PC-3 (cell line): ENCODE measurements around the gene FKBP2. TPM values are rescaled to one million over a fixed set of nuclear protein-coding genes. Genes with fewer than 3 reads are reported as not detected.

Experiments used
- ATAC-seq: fragments of 200-7000 bp; cut with Tn5 transposase; 2 replicates; pipeline ENCODE4 v1.9.1; 2020; ENCODE audit warnings: mild to moderate bottlenecking, moderate library complexity
- BruUV-seq: library from RNA; stranded (reverse); fragments of 400-500 nt; replicated peaks from 2 replicates; lab custom pipeline; 2021; lab: Mats Ljungman, UMichigan
- CTCF ChIA-PET: fragments of 300-600 bp; sonication (Branson Sonifier 250); formaldehyde crosslinking; loops from one replicate; lab custom pipeline; 2022; ENCODE audit warnings: antibody characterized with exemption; lab: Charles Lee
- POLR2A ChIA-PET: fragments of 300-600 bp; sonication (Branson Sonifier 250); formaldehyde crosslinking; loops from one replicate; lab custom pipeline; 2022; ENCODE audit warnings: antibody characterized with exemption; ENCODE audit not compliant: unreplicated experiment; lab: Charles Lee
- DNase-seq: peaks from one replicate; pipeline ENCODE4 v3.0.0-alpha.2; 2015
- H2AFZ ChIP-seq: fragments of 300-600 bp; sonication (generic); 2 replicates; pipeline ENCODE4 v1.6.0; 2016; ENCODE audit warnings: antibody characterized with exemption, low read length
- H3F3A ChIP-seq: fragments of 300-600 bp; sonication (generic); one replicate; pipeline ENCODE4 v1.6.0; 2017; ENCODE audit warnings: antibody characterized with exemption, low read length, control low read depth, mild to moderate bottlenecking; ENCODE audit not compliant: unreplicated experiment
- H3K27ac ChIP-seq: fragments of 300-600 bp; sonication (generic); 2 replicates; pipeline ENCODE4 v1.5.1; 2016; ENCODE audit warnings: mild to moderate bottlenecking, low read length
- H3K27me3 ChIP-seq: fragments of 300-600 bp; sonication (generic); 2 replicates; pipeline ENCODE4 v1.6.1; 2016; ENCODE audit warnings: low read length, mixed read lengths
- H3K36me3 ChIP-seq: fragments of 300-600 bp; sonication (generic); 2 replicates; pipeline ENCODE4 v1.6.1; 2016; ENCODE audit warnings: low read depth, mixed run types, low read length, mixed read lengths
- H3K4me1 ChIP-seq: fragments of 300-600 bp; sonication (generic); 2 replicates; pipeline ENCODE4 v1.5.1; 2016; ENCODE audit warnings: low read length; ENCODE audit not compliant: insufficient read depth
- H3K4me2 ChIP-seq: fragments of 300-600 bp; sonication (generic); 2 replicates; pipeline ENCODE4 v1.6.0; 2016; ENCODE audit warnings: low read length
- H3K4me3 ChIP-seq: fragments of 300-600 bp; sonication (generic); 2 replicates; pipeline ENCODE4 v1.5.1; 2016; ENCODE audit warnings: mild to moderate bottlenecking, low read length, mixed read lengths
- H3K79me2 ChIP-seq: fragments of 300-600 bp; sonication (generic); 2 replicates; pipeline ENCODE4 v1.6.1; 2017; ENCODE audit warnings: low read length, mixed read lengths
- H3K9ac ChIP-seq: fragments of 300-600 bp; sonication (generic); 2 replicates; pipeline ENCODE4 v1.6.0; 2016; ENCODE audit warnings: mild to moderate bottlenecking, low read length
- H3K9me2 ChIP-seq: fragments of 300-600 bp; sonication (generic); replicated peaks from 2 replicates; pipeline ENCODE4 v1.6.1; 2016; ENCODE audit warnings: mixed run types, low read length, mixed read lengths
- H3K9me3 ChIP-seq: fragments of 300-600 bp; sonication (generic); 2 replicates; pipeline ENCODE4 v1.6.1; 2016; ENCODE audit warnings: low read length, mixed read lengths
- H4K20me1 ChIP-seq: fragments of 300-600 bp; sonication (generic); 2 replicates; pipeline ENCODE4 v1.6.1; 2016; ENCODE audit warnings: low read length, mixed read lengths
- CTCF ChIP-seq: fragments of 300-600 bp; sonication (generic); conservative IDR thresholded peaks from 2 replicates; pipeline ENCODE4 v1.5.1; 2017; ENCODE audit warnings: antibody characterized with exemption, low read depth, mild to moderate bottlenecking, low read length
- EZH2 ChIP-seq: fragments of 300-600 bp; sonication (generic); IDR thresholded peaks from one replicate; pipeline ENCODE4 v1.6.1; 2017; ENCODE audit warnings: antibody characterized with exemption, mild to moderate bottlenecking, low read length; ENCODE audit not compliant: unreplicated experiment
- EZH2phosphoT487 ChIP-seq: fragments of 300-600 bp; sonication (generic); IDR thresholded peaks from 2 replicates; pipeline ENCODE4 v1.6.1; 2018; ENCODE audit warnings: mild to moderate bottlenecking, antibody characterized with exemption, low read length, borderline replicate concordance
- intact Hi-C: fragments of 100-400 bp; cut with micrococcal nuclease; formaldehyde crosslinking; loops from 2 replicates; pipeline ENCODE4 v1.9.0; 2023
- total RNA-seq: library from RNA; depleted of rRNA; stranded (reverse); fragments of >200 nt; gene quantifications from 2 replicates; pipeline ENCODE4 v1.2.3, GENCODE V29; 2014

The FKBP2 gene
- total RNA-seq, 1 experiment from 2014 or later: 215 TPM

- no peaks in the 10 kb centered on the region for H3K9me3 ChIP-seq
- no peaks in the 10 kb centered on the region for H3K9me2 ChIP-seq
- ChIA-PET POLR2A (no interaction called here), CTCF (interaction anchor here (1.0 kb wide), 1 partner anchor 20 kb away, joined by 5 read pairs; no protein-coding TSS in a partner anchor)
- ATAC-seq (peak; percentile 12; the same call in 1 of the 2 replicates), DNase-seq (peak; percentile 49)
- no peaks in the 10 kb centered on the region for H4K20me1 ChIP-seq
- no peaks in the 10 kb centered on the region for H3F3A ChIP-seq
- peaks cover 21% of the 10 kb centered on the region for H3K79me2 ChIP-seq
- TF ChIP-seq CTCF (no peak), EZH2phosphoT487 (no peak), EZH2 (no peak)
- intact Hi-C loops: no loop called here
- H3K27ac ChIP-seq: no peak overlapping the region
- no peak overlapping the region for H2AFZ ChIP-seq
- H3K4me2 ChIP-seq: no peak overlapping the region
- no peak overlapping the region for H3K4me3 ChIP-seq
- H3K9ac ChIP-seq: no peak overlapping the region
- no TSS peak for BruUV-seq
- H3K36me3 ChIP-seq: 0 out of 2 replicates have a peak, but pooled peaks cover 3% of the 10 kb centered on the region
- no peaks in the 10 kb centered on the region for H3K27me3 ChIP-seq
- H3K4me1 ChIP-seq: peaks cover 29% of the 10 kb centered on the region
Observed at GRCh38 chr11:64224151-64224890, 16.6 kb upstream of the FKBP2 start.

GRCh38 chr11:64224891-64225607 is 15.8 kb upstream of the FKBP2 start:
- H3K9me2 ChIP-seq: no peaks in the 10 kb centered on the region
- BruUV-seq: no TSS peak
- H3K36me3 ChIP-seq: 0 out of 2 replicates have a peak, but pooled peaks cover 3% of the 10 kb centered on the region
- no peak for ATAC-seq
- no peaks in the 10 kb centered on the region for H3F3A ChIP-seq
- peaks cover 34% of the 10 kb centered on the region for H3K4me1 ChIP-seq
- no peaks in the 10 kb centered on the region for H3K27me3 ChIP-seq
- H3K9ac ChIP-seq: no peak overlapping the region; the same call in 1 of the 2 replicates
- peak overlapping the region; percentile 83 for H3K4me3 ChIP-seq
- H3K79me2 ChIP-seq: peaks cover 21% of the 10 kb centered on the region
- no peaks in the 10 kb centered on the region for H3K9me3 ChIP-seq
- no peak overlapping the region for H2AFZ ChIP-seq
- H3K27ac ChIP-seq: no peak overlapping the region
- TF ChIP-seq CTCF: no peak
- TF ChIP-seq EZH2phosphoT487: no peak
- no peak for TF ChIP-seq EZH2
- ChIA-PET POLR2A (no interaction called here), CTCF (no interaction called here)
- no peak for DNase-seq
- no peaks in the 10 kb centered on the region for H4K20me1 ChIP-seq
- intact Hi-C loops: no loop called here
- H3K4me2 ChIP-seq: peak overlapping the region; percentile 97
